Stimulated activated effector memory CD8-positive, alpha-beta T cell treated with anti-CD3 and anti-CD28 coated beads, Interleukin-12 subunit alpha, Interleukin-12 subunit beta, amount 100 ng/mL, for 72 hours (primary cell): Measurements from ENCODE around the gene CDKN2D.

Source experiments
- ATAC-seq: fragments of 150-1000 bp; cut with Tn5 transposase; 2 replicates; pipeline ENCODE4 v1.10.0; 2021
- DNase-seq, 2 donors: peaks; one replicate each; pipeline ENCODE4 v3.0.0; 2021 to 2022; ENCODE audit warnings: low spot score in 2 of 2
- H3K27ac Mint-ChIP-seq: one replicate; pipeline ENCODE4 v1.8.0; 2022; ENCODE audit warnings: mild to moderate bottlenecking, mixed read lengths
- H3K36me3 Mint-ChIP-seq: one replicate; pipeline ENCODE4 v1.8.0; 2022; ENCODE audit warnings: mild to moderate bottlenecking, mixed read lengths
- H3K4me1 Mint-ChIP-seq: one replicate; pipeline ENCODE4 v1.8.0; 2022; ENCODE audit warnings: mixed read lengths
- H3K4me3 Mint-ChIP-seq: one replicate; pipeline ENCODE4 v1.8.0; 2022; ENCODE audit warnings: mild to moderate bottlenecking, mixed read lengths
- H3K9me3 Mint-ChIP-seq: one replicate; pipeline ENCODE4 v1.8.0; 2022; ENCODE audit warnings: mixed read lengths

The CDKN2D gene

GRCh38 chr19:10523135-10523636, 45.6 kb downstream of the CDKN2D start:
- Mint-ChIP-seq H3K4me3 (no peak overlapping the region), H3K36me3 (peaks cover 6% of the 10 kb centered on the region), H3K9me3 (no peaks in the 10 kb centered on the region), H3K4me1 (peaks cover 20% of the 10 kb centered on the region), H3K27ac (no peak overlapping the region)
- DNase-seq, result no peak
- peak; percentile 19 for ATAC-seq

DNA sequence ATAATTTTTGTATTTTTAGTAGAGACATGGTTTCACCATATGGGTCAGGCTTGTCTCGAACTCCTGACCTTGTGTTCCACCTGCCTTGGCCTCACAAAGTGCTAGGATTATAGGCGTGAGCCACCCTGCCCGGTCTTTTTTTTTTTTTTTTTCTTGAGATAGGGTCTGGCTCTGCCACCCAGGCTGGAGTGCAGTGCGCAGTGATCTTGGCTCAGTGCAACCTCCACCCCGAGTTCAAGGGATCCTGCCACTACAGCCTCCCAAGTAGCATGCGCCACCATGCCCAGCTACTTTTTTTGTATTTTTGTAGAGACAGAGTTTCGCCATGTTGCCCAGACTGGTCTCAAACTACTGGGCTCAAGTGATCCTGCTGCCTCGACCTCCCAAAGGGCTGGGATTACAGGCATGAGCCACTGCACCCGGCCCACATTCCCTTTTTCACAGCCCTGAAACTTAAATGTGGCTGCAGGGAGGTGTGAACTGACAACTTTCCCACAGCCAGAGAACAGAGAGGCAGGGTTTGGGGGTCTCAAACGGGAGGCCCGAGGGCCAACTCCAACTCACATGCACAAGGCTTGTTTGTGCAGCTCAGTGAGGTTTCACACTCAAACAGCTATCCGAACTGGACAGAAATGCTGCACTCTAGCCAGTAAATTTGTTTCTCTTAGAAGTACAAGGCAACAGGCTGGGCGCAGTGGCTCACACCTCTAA, 47.2 kb downstream of the CDKN2D start:
- no peak for ATAC-seq

GRCh38 chr19:10520652-10521318, 48.0 kb downstream of the CDKN2D start:
- peaks cover 6% of the 10 kb centered on the region for H3K36me3 Mint-ChIP-seq
- peaks cover 36% of the 10 kb centered on the region for H3K4me1 Mint-ChIP-seq
- no peaks in the 10 kb centered on the region for H3K9me3 Mint-ChIP-seq
- no peak overlapping the region for H3K27ac Mint-ChIP-seq
- H3K4me3 Mint-ChIP-seq, result no peak overlapping the region
- DNase-seq (no peak), ATAC-seq (no peak)

More for the DNA sequence above, 47.2 kb downstream of the CDKN2D start:
- Mint-ChIP-seq H3K27ac (no peak overlapping the region), H3K9me3 (no peaks in the 10 kb centered on the region), H3K4me1 (peaks cover 28% of the 10 kb centered on the region), H3K4me3 (no peak overlapping the region), H3K36me3 (peaks cover 6% of the 10 kb centered on the region)
- no peak for DNase-seq

GRCh38 chr19:10519421-10519820, 49.4 kb downstream of the CDKN2D start:
- Mint-ChIP-seq H3K36me3 (peaks cover 13% of the 10 kb centered on the region), H3K9me3 (no peaks in the 10 kb centered on the region), H3K4me1 (peaks cover 39% of the 10 kb centered on the region), H3K4me3 (peak overlapping the region; percentile 72), H3K27ac (peak overlapping the region; percentile 50)
- no peak for ATAC-seq
- no peak for DNase-seq

- no peak for ATAC-seq
- H3K4me1 Mint-ChIP-seq, result peaks cover 45% of the 10 kb centered on the region
- H3K27ac Mint-ChIP-seq, result peak overlapping the region; percentile 50
- H3K9me3 Mint-ChIP-seq, result no peaks in the 10 kb centered on the region
- peak overlapping the region; percentile 72 for H3K4me3 Mint-ChIP-seq
- DNase-seq, result peak in 1 of 2 donors; percentile 22
- H3K36me3 Mint-ChIP-seq, result peaks cover 16% of the 10 kb centered on the region
These were observed 50.1 kb downstream of the CDKN2D start for GRCh38 chr19:10518444-10519361.

DNA sequence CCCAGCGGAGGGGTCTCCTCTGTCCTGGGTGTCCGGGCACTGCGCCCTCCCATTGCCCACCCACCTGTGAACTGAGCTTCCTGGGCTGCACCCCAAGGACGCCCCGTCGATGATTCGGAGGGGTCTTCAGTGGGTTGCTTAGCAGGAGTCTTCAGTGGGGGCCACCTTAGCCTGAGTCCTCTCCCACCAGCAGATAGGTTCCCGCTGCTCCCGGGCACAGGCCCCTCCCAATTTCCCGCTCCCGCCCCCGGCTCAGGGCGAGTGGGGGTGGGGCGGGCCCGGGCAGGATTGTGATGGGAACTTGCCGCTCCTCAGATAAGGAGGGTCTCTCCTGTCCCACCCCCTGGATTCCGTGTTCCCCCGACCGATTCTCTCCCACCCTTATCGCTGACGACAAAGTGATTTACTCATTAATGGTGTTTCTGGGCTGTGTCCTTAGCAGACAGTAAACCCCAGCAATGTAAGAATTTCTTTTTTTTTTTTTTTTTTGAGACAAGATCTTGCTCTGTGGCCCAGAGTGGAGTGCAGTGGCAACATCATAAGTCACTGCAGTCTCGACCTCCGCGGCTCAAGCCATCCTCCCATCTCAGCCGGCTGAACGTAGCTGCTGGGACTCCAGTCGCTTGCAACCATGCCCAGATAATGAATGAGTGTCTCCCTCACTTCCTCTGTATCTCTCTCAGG, 50.9 kb downstream of the CDKN2D start:
- Mint-ChIP-seq H3K9me3 (no peaks in the 10 kb centered on the region), H3K36me3 (peaks cover 24% of the 10 kb centered on the region), H3K27ac (peak overlapping the region; percentile 50), H3K4me3 (peak overlapping the region; percentile 72), H3K4me1 (peaks cover 53% of the 10 kb centered on the region)
- ATAC-seq (peak; percentile 35), DNase-seq (peak in 1 of 2 donors; percentile 19)

DNA sequence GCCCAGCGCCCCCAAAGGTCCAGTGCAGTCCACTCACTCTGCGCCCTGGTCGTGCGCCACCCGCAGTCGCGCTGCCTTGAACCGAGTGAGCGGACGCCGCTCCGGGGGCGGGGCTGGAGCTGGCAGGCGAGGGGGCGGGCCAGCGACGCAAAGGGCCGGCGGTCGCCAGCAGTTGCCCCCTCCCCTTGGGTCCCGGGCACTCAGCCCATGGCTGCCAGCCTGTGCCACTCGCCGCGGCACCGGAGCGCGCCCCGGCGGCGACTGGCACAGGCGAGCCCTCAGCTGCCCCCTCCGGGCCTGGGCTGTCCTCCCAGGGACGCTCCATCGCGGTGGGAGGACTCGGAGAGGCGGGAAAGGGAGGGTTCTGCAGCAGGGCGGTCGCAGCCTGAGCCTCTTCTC, 51.4 kb downstream of the CDKN2D start, which contains the start of gene S1PR5:
Gene S1PR5, minus strand, starts transcription at position 87 of the 399 bp plus-strand sequence. CDS start 2,436 bp downstream, outside the sequence.
- H3K27ac Mint-ChIP-seq, result peak within 1 kb of the TSS; percentile 66
- H3K4me3 Mint-ChIP-seq, result peak within 1 kb of the TSS; percentile 72
- peak; percentile 53 for ATAC-seq
- peak in 1 of 2 donors; percentile 40 for DNase-seq
- no peaks in the 10 kb centered on the region for H3K9me3 Mint-ChIP-seq
- H3K36me3 Mint-ChIP-seq, result peaks cover 29% of the 10 kb centered on the region
- H3K4me1 Mint-ChIP-seq, result peaks cover 56% of the 10 kb centered on the region

DNA sequence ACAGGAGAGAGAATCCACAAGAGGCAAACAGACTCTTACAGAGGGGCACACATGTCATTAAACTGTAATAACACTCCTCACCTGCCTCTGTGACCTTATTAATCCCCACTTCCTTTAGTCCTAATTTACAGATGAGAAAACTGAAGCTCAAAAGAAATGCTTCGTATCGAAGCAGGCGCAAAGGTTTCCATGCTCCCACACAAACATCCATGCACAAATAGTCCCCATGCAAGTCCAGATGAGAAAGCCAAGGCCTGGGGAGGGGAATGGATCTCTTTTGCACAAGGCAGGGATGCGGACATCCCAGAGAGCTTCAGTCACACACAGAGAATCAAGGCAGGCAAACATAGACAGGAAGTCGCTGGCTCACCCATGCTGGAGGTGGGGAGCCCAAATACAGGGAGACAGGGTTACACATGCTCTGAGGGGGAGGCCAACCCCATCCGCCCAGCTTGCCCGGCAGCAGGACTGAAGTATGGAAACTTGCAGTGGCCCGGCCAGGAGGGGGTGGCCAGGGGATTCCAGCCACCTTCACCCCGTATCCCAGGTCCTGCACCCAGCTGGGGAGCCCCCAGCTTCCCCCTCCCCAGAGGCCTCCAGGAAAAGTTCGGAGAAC, 52.0 kb downstream of the CDKN2D start:
- Mint-ChIP-seq H3K27ac (peak overlapping the region; percentile 66), H3K9me3 (no peaks in the 10 kb centered on the region), H3K4me3 (peak overlapping the region; percentile 72), H3K4me1 (peaks cover 56% of the 10 kb centered on the region), H3K36me3 (peaks cover 33% of the 10 kb centered on the region)
- ATAC-seq (peak; percentile 67), DNase-seq (peak in 1 of 2 donors; percentile 26)
